ENCODE data around the gene BOD1L1. TPM values are rescaled to one million over a fixed set of nuclear protein-coding genes. Genes with fewer than 3 reads are reported as not detected.

Gene BOD1L1
- total RNA-seq, 4 donors from 2014 or later = 41.0 to 113 (median 49.2) TPM

- Histone ChIP-seq H3K4me3 (peak overlapping the region in 2 of 4 donors; percentile 39 to 56), H3K27ac (no peak overlapping the region), H3K9me3 (no peaks in the 10 kb centered on the region), H3K27me3 (no peaks in the 10 kb centered on the region), H3K4me1 (peaks cover 0 to 8% (median 0%) of the 10 kb centered on the region in 4 donors), H3K36me3 (no peaks in the 10 kb centered on the region)
- TF ChIP-seq CTCF (IDR thresholded peaks at IDR 0.05) = no peak
- TF ChIP-seq POLR2A (IDR thresholded peaks at IDR 0.05) = no peak
- DNase-seq = no peak
Observed at GRCh38 chr4:13653766-13654161, 26.2 kb upstream of the BOD1L1 start.

GRCh38 chr4:13647031-13647430 is 19.5 kb upstream of the BOD1L1 start:
- H3K36me3 ChIP-seq = no peaks in the 10 kb centered on the region
- TF ChIP-seq CTCF (IDR thresholded peaks at IDR 0.05) (no peak), POLR2A (IDR thresholded peaks at IDR 0.05) (no peak)
- no peaks in the 10 kb centered on the region for H3K9me3 ChIP-seq
- no peak overlapping the region for H3K4me3 ChIP-seq
- no peaks in the 10 kb centered on the region for H3K27me3 ChIP-seq
- no peak overlapping the region for H3K27ac ChIP-seq
- no peak for DNase-seq
- H3K4me1 ChIP-seq = no peaks in the 10 kb centered on the region

GRCh38 chr4:13645075-13645474 is 17.6 kb upstream of the BOD1L1 start:
- Histone ChIP-seq H3K4me3 (no peak overlapping the region), H3K27me3 (no peaks in the 10 kb centered on the region), H3K27ac (no peak overlapping the region), H3K4me1 (no peaks in the 10 kb centered on the region), H3K9me3 (no peaks in the 10 kb centered on the region), H3K36me3 (no peaks in the 10 kb centered on the region)
- no peak for TF ChIP-seq POLR2A (IDR thresholded peaks at IDR 0.05)
- TF ChIP-seq CTCF (IDR thresholded peaks at IDR 0.05) = no peak
- no peak for DNase-seq

DNA sequence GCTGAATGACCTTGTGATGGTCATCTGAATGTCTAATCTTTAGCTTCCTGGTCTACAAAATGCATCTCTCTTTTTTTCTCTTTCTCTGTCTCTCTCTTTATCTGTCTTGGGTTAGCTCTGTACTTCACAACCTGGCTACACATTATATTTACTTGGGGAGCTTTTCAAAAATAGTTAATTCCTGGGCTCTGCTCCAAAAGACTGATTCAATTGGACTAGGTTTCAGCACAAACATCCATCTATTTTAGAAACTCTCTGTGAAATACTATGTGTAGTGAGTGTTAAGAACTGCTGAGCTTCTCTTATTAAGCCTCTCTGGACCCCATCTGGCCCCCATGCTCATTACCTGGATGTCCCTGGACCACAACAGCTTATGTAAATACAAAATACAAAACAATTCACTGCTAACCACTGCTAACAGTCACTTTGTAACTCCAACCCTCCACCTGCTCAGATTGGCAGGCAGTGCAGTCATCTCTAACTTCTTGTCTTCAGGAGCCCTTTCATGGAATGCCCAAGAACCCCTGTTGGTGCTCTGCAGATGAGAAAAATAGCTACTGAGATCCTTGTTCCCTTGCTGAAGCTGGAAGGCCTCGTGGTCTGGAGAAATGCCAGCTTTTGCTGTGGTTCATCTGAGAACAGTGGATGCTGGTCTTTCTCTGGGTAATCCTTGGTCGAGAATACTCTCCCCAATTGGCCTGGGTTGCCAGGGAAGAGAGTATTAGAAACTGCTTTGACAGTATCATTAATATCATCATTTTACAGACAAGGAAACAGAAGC is 14.8 kb upstream of the BOD1L1 start:
- Histone ChIP-seq H3K27me3 (no peaks in the 10 kb centered on the region), H3K4me1 (no peaks in the 10 kb centered on the region), H3K4me3 (no peak overlapping the region), H3K27ac (no peak overlapping the region), H3K36me3 (no peaks in the 10 kb centered on the region), H3K9me3 (no peaks in the 10 kb centered on the region)
- no peak for TF ChIP-seq CTCF (IDR thresholded peaks at IDR 0.05)
- no peak for TF ChIP-seq POLR2A (IDR thresholded peaks at IDR 0.05)
- DNase-seq = no peak

DNA sequence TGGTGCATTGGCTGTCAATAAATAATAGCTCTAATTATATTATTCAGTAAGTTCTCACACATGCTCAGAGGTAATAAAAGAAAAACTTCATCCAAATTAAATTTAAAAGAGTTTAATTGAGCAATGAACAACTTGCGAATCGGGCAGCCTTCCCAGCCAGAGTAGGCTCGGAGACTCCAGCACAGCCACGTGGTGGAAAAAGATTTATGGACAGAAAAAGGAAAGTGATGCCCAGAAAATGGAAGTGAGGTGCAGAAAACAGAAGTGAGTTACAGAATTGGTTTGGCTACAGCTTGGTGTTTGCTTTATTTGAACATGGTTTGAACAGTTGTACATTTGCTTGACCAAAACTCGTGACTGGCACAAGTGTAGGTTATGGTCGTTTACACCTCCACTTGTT is 13.6 kb upstream of the BOD1L1 start:
- no peak overlapping the region for H3K27ac ChIP-seq

More for the DNA sequence above, 13.6 kb upstream of the BOD1L1 start:
- DNase-seq = no peak
- no peak overlapping the region for H3K4me3 ChIP-seq
- no peaks in the 10 kb centered on the region for H3K4me1 ChIP-seq
- no peaks in the 10 kb centered on the region for H3K27me3 ChIP-seq
- H3K9me3 ChIP-seq = no peaks in the 10 kb centered on the region
- TF ChIP-seq CTCF (IDR thresholded peaks at IDR 0.05) (no peak), POLR2A (IDR thresholded peaks at IDR 0.05) (no peak)
- no peaks in the 10 kb centered on the region for H3K36me3 ChIP-seq

Measured in Peyer's patch (tissue), 4 donors.